SK-N-MC (cell line): ENCODE results near the gene LTV1.

Source experiments
- EZH2 ChIP-seq: fragments of 200-600 bp; sonication (generic); IDR thresholded peaks from one replicate; pipeline ENCODE4 v1.6.1; 2017; ENCODE audit warnings: antibody characterized with exemption
- POLR2AphosphoS5 ChIP-seq: IDR thresholded peaks from 2 replicates; pipeline ENCODE4 v1.6.1; 2012; ENCODE audit warnings: mild to moderate bottlenecking, low read depth, low read length, borderline replicate concordance

- TF ChIP-seq EZH2 = no peak
- TF ChIP-seq POLR2AphosphoS5 = no peak
These were observed 14.5 kb downstream of the LTV1 start for GRCh38 chr6:143857651-143858050.
